Fibroblast of lung (primary cell): Measurements from ENCODE around the gene STMP1. TPM values are rescaled to one million over a fixed set of nuclear protein-coding genes. Genes with fewer than 3 reads are reported as not detected.
A peak's percentile ranks its signal among the peaks of the same experiment; 100 is the strongest.

Source experiments
- DNase-seq, 2 donors: peaks; one replicate each; pipeline versions ENCODE4 v3.0.0 to v3.0.0-alpha.2; 2010; ENCODE audit warnings: low read depth in 2 of 2
- H2AFZ ChIP-seq: 2 replicates; pipeline ENCODE4 v1.5.1; 2012; ENCODE audit warnings: low read length, control low read depth, inconsistent platforms
- H3K27ac ChIP-seq: 2 replicates; pipeline ENCODE4 v1.5.1; 2011; ENCODE audit warnings: low read length, control low read depth; ENCODE audit not compliant: insufficient read depth
- H3K27me3 ChIP-seq: 2 replicates; pipeline ENCODE4 v1.5.1; 2011; ENCODE audit warnings: mild to moderate bottlenecking, low read length; ENCODE audit not compliant: control insufficient read depth, insufficient read depth
- H3K36me3 ChIP-seq: 2 replicates; pipeline ENCODE4 v1.5.1; 2011; ENCODE audit warnings: low read length; ENCODE audit not compliant: control insufficient read depth, insufficient read depth
- H3K4me1 ChIP-seq: 2 replicates; pipeline ENCODE4 v1.5.1; 2011; ENCODE audit warnings: low read length; ENCODE audit not compliant: control insufficient read depth, insufficient read depth; ENCODE audit errors: extremely low read depth
- H3K4me2 ChIP-seq: 2 replicates; pipeline ENCODE4 v1.5.1; 2011; ENCODE audit warnings: low read length, control low read depth; ENCODE audit not compliant: insufficient read depth; ENCODE audit errors: extremely low read depth
- H3K4me3 ChIP-seq, 4 experiments: fragments of 200-600 bp in 1 of 4; sonication (generic) in 1 of 4; replicated peaks in 1 of 4; 2 replicates each; pipeline ENCODE4 v1.5.1; 2011 to 2016; ENCODE audit warnings: low read length in 4 of 4, low read depth in 3 of 4, mild to moderate bottlenecking in 3 of 4, control low read depth in 2 of 4, inconsistent platforms in 1 of 4, mixed read lengths in 1 of 4; ENCODE audit not compliant: insufficient read depth in 1 of 4; ENCODE audit errors: control extremely low read depth in 1 of 4
- H3K79me2 ChIP-seq: 2 replicates; pipeline ENCODE4 v1.5.1; 2012; ENCODE audit warnings: mild to moderate bottlenecking, low read length, inconsistent platforms; ENCODE audit not compliant: control insufficient read depth, insufficient read depth
- H3K9ac ChIP-seq: 2 replicates; pipeline ENCODE4 v1.5.1; 2011; ENCODE audit warnings: mild to moderate bottlenecking, low read length, control low read depth; ENCODE audit not compliant: insufficient read depth
- H3K9me3 ChIP-seq: 2 replicates; pipeline ENCODE4 v1.5.1; 2012; ENCODE audit warnings: low read depth, low read length; ENCODE audit not compliant: control insufficient read depth, insufficient read depth
- H4K20me1 ChIP-seq: 2 replicates; pipeline ENCODE4 v1.5.1; 2011; ENCODE audit warnings: low read length; ENCODE audit not compliant: control insufficient read depth, insufficient read depth; ENCODE audit errors: extremely low read depth
- EZH2 ChIP-seq: IDR thresholded peaks from 2 replicates; pipeline ENCODE4 v1.5.1; 2012; ENCODE audit warnings: low read length, control low read depth, mild to moderate bottlenecking; ENCODE audit errors: missing control alignments
- polyA plus RNA-seq, 2 donors: library from polyadenylated mRNA; depleted of rRNA in 1 of 2; stranded (reverse) in 1 of 2; unstranded in 1 of 2; fragments of >200 nt; gene quantifications; 2 replicates each; pipeline ENCODE4 v1.2.1, GENCODE V29; 2011 to 2012; ENCODE audit warnings: missing spikeins in 1 of 2
- total RNA-seq: library from RNA; depleted of rRNA; stranded (reverse); fragments of >200 nt; gene quantifications from 2 replicates; pipeline ENCODE4 v1.2.1, GENCODE V29; 2014
- TF ChIP-seq, protein P1 (sequence below), 2 donors: IDR thresholded peaks in 1 of 2; conservative IDR thresholded peaks in 1 of 2; 1 replicate in 1 of 2; 2 replicates in 1 of 2; pipeline ENCODE4 v1.5.1; 2011 to 2012; ENCODE audit warnings: low read length in 2 of 2, control low read depth in 1 of 2, inconsistent platforms in 1 of 2, low read depth in 1 of 2, mild to moderate bottlenecking in 1 of 2

STMP1 gene
- total and polyA plus RNA-seq, 2 donors (not counting 1 experiment from before 2014, with no cell fraction given): 16.7 to 50.6 TPM

DNA sequence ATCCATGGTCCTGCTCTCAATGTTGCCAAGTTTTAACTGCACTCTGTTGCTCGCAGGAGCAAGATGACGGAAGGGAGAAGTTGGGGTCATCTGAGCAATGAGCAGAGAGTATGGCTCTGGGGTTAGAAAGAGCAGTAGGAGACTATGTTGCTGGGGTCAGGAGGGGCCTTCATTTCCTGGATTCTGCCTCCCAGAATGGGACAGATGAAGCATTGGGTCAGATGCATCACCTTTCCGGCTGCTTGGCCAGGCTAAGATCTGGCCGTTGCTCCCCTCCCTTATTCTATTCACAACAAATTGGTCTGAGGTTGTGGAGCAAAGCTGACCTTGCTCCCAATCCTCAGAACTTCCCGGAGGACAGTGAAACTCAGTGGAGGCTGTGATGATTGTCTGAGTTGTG is 22.4 kb downstream of the STMP1 start:
- Histone ChIP-seq H3K9ac (no peak overlapping the region), H3K27ac (no peak overlapping the region)

DNA sequence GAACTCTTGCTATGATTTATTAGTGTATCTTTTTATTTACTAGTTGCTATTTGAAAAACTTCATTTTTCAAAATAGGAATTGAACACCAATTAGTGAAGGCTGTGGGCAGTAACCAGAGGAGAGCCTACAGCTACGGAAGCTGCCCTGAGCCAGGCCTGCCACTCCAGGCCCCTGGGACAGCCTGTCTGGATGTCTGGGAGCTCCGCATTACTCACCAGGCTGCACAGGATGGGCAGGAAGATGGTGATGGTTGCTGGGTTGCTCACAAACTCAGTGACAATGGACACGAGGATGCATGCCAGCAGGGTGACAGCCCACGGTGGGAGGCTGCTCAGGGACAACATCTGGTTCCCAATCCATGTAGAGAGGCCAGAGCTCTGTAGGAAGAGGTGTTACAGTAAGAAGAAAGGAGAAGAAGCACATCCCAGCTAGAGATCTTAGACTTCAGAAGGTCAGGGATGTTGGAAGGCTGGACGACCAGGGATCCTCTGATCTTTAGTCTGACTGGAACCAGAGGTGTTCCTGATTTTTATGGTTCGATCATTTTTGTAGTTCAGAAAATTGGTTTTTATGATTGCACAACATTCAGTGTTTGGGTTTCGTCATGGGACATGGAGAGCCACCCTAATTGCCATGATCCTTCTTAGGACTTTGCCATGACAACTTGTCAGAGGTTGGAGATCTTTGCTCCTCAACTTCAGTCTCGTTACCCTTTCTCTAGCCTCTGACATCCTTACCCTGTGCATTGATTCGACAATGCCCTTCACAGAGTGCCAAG is 23.2 kb downstream of the STMP1 start:
- no peak overlapping the region for H3K27ac ChIP-seq
- H4K20me1 ChIP-seq: no peaks in the 10 kb centered on the region
- peak in 1 of 2 donors; percentile 49 for DNase-seq
- peaks cover 10% of the 10 kb centered on the region for H3K36me3 ChIP-seq
- H3K9me3 ChIP-seq: no peaks in the 10 kb centered on the region
- no peaks in the 10 kb centered on the region for H3K27me3 ChIP-seq
- peaks cover 16% of the 10 kb centered on the region for H3K4me1 ChIP-seq
- H3K9ac ChIP-seq: no peak overlapping the region
- H3K4me2 ChIP-seq: no peak overlapping the region
- H3K4me3 ChIP-seq: no peak overlapping the region
- no peak overlapping the region for H2AFZ ChIP-seq
- TF ChIP-seq, protein P1, sequence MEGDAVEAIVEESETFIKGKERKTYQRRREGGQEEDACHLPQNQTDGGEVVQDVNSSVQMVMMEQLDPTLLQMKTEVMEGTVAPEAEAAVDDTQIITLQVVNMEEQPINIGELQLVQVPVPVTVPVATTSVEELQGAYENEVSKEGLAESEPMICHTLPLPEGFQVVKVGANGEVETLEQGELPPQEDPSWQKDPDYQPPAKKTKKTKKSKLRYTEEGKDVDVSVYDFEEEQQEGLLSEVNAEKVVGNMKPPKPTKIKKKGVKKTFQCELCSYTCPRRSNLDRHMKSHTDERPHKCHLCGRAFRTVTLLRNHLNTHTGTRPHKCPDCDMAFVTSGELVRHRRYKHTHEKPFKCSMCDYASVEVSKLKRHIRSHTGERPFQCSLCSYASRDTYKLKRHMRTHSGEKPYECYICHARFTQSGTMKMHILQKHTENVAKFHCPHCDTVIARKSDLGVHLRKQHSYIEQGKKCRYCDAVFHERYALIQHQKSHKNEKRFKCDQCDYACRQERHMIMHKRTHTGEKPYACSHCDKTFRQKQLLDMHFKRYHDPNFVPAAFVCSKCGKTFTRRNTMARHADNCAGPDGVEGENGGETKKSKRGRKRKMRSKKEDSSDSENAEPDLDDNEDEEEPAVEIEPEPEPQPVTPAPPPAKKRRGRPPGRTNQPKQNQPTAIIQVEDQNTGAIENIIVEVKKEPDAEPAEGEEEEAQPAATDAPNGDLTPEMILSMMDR (conservative IDR thresholded peaks at IDR 0.05 in 1 of 2, IDR thresholded peaks at IDR 0.05 in 1 of 2; ENCODE audit: low read depth in 1 of 2, low read length in 2 of 2): no peak
- TF ChIP-seq EZH2: no peak
- peaks cover 5% of the 10 kb centered on the region for H3K79me2 ChIP-seq

More for the DNA sequence above, 22.4 kb downstream of the STMP1 start:
- Histone ChIP-seq H3K79me2 (peaks cover 5% of the 10 kb centered on the region), H3K36me3 (peaks cover 8% of the 10 kb centered on the region), H4K20me1 (no peaks in the 10 kb centered on the region), H3K4me2 (no peak overlapping the region), H3K27me3 (no peaks in the 10 kb centered on the region), H3K4me1 (peaks cover 13% of the 10 kb centered on the region), H2AFZ (no peak overlapping the region), H3K9me3 (no peaks in the 10 kb centered on the region), H3K4me3 (no peak overlapping the region)
- TF ChIP-seq, protein P1 (conservative IDR thresholded peaks at IDR 0.05 in 1 of 2, IDR thresholded peaks at IDR 0.05 in 1 of 2; ENCODE audit: low read depth in 1 of 2, low read length in 2 of 2): no peak
- TF ChIP-seq EZH2: no peak
- DNase-seq: no peak

DNA sequence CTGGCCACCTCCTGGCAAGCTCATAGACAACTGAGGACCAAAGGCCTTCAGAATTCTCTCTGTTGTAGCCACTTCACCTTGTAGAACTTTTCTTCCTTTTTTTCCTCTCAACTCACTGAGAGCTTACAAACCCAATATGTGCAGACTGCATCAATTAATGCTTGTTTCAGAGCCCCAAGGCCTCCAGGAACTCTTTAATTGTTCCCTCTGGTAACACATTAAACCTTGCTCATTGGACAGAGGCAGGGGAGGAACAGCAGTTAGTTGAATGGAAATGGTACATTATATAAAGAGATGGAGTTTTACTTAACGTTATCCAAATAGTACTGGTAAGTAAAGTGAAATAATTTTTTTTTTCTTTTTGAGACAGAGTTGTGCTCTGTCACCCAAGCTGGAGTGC is 25.2 kb downstream of the STMP1 start:
- H2AFZ ChIP-seq: no peak overlapping the region
- H3K4me3 ChIP-seq: no peak overlapping the region
- no peak for DNase-seq
- TF ChIP-seq, protein P1 (conservative IDR thresholded peaks at IDR 0.05 in 1 of 2, IDR thresholded peaks at IDR 0.05 in 1 of 2; ENCODE audit: low read depth in 1 of 2, low read length in 2 of 2): no peak
- TF ChIP-seq EZH2: no peak
- H3K4me2 ChIP-seq: no peak overlapping the region
- H4K20me1 ChIP-seq: no peaks in the 10 kb centered on the region
- H3K9ac ChIP-seq: no peak overlapping the region
- H3K4me1 ChIP-seq: peaks cover 17% of the 10 kb centered on the region
- H3K27me3 ChIP-seq: no peaks in the 10 kb centered on the region
- H3K36me3 ChIP-seq: peaks cover 5% of the 10 kb centered on the region
- no peak overlapping the region for H3K27ac ChIP-seq
- H3K9me3 ChIP-seq: no peaks in the 10 kb centered on the region
- peaks cover 3% of the 10 kb centered on the region for H3K79me2 ChIP-seq
